Measurements from ENCODE around the gene PLEKHH1.

- TF ChIP-seq POLR2A (IDR thresholded peaks at IDR 0.05; ENCODE audit: low read depth, low read length): no peak
- TF ChIP-seq TAF1 (IDR thresholded peaks at IDR 0.05; ENCODE audit: borderline replicate concordance, low read depth, low read length): no peak
Observed at GRCh38 chr14:67602995-67603545, 70.0 kb downstream of the PLEKHH1 start.
